Mesendoderm (in vitro differentiated cells): ENCODE measurements around the gene RBP5.

Experiments used
- DNase-seq: peaks from one replicate; pipeline ENCODE4 v3.0.0; 2013
- H2AK5ac ChIP-seq: 2 replicates; pipeline ENCODE4 v1.6.1; 2013; ENCODE audit warnings: low read length, inconsistent platforms
- H2BK120ac ChIP-seq: 2 replicates; pipeline ENCODE4 v1.6.1; 2013; ENCODE audit warnings: low read depth, mild to moderate bottlenecking, low read length, moderate library complexity, mixed read lengths
- H2BK15ac ChIP-seq: replicated peaks from 2 replicates; pipeline ENCODE4 v1.6.1; 2013; ENCODE audit warnings: low read depth, mild to moderate bottlenecking, moderate library complexity
- H2BK5ac ChIP-seq: 2 replicates; pipeline ENCODE4 v1.6.1; 2013; ENCODE audit warnings: low read length, inconsistent platforms
- H3K18ac ChIP-seq: 2 replicates; pipeline ENCODE4 v1.6.1; 2013; ENCODE audit warnings: mild to moderate bottlenecking, low read length, mixed read lengths
- H3K23ac ChIP-seq: one replicate; pipeline ENCODE4 v1.6.1; 2013; ENCODE audit warnings: low read length
- H3K27ac ChIP-seq: 2 replicates; pipeline ENCODE4 v1.5.1; 2013; ENCODE audit warnings: low read depth, mild to moderate bottlenecking, inconsistent platforms, low read length, moderate library complexity
- H3K27me3 ChIP-seq: 2 replicates; pipeline ENCODE4 v1.6.1; 2013; ENCODE audit warnings: low read length, control low read depth, mild to moderate bottlenecking, inconsistent platforms; ENCODE audit not compliant: insufficient read depth, poor library complexity
- H3K36me3 ChIP-seq: 2 replicates; pipeline ENCODE4 v1.6.1; 2013; ENCODE audit warnings: low read length, inconsistent platforms; ENCODE audit not compliant: control insufficient read depth, insufficient read depth
- H3K4ac ChIP-seq: one replicate; pipeline ENCODE4 v1.6.1; 2013; ENCODE audit warnings: low read depth, mild to moderate bottlenecking, low read length, moderate library complexity
- H3K4me1 ChIP-seq: 2 replicates; pipeline ENCODE4 v1.6.1; 2013; ENCODE audit warnings: low read depth, low read length, inconsistent platforms; ENCODE audit not compliant: control insufficient read depth
- H3K4me2 ChIP-seq: 2 replicates; pipeline ENCODE4 v1.6.1; 2013; ENCODE audit warnings: low read length
- H3K4me3 ChIP-seq: 2 replicates; pipeline ENCODE4 v1.5.1; 2013; ENCODE audit warnings: mild to moderate bottlenecking, low read length
- H3K56ac ChIP-seq: one replicate; pipeline ENCODE4 v1.6.1; 2013; ENCODE audit warnings: low read length
- H3K79me1 ChIP-seq: 2 replicates; pipeline ENCODE4 v1.6.1; 2013; ENCODE audit warnings: low read length, inconsistent platforms
- H3K79me2 ChIP-seq: 2 replicates; pipeline ENCODE4 v1.6.1; 2013; ENCODE audit warnings: mild to moderate bottlenecking, low read length; ENCODE audit not compliant: control insufficient read depth, insufficient read depth
- H3K9ac ChIP-seq: 2 replicates; pipeline ENCODE4 v1.6.1; 2013; ENCODE audit warnings: low read length, inconsistent platforms
- H4K5ac ChIP-seq: one replicate; pipeline ENCODE4 v1.6.1; 2013; ENCODE audit warnings: low read length
- H4K8ac ChIP-seq: one replicate; pipeline ENCODE4 v1.6.1; 2013; ENCODE audit warnings: low read depth, mild to moderate bottlenecking, control low read depth, low read length, moderate library complexity
- WGBS: extraction: QIAGEN DNeasy Blood & Tissue Kit; methylation state at CpG from one replicate; pipeline ENCODE4 v1.1.7; 2013; ENCODE audit warnings: low lambda C conversion rate, missing lambda C conversion rate; ENCODE audit not compliant: insufficient coverage; ENCODE audit errors: extremely low coverage; 5-methylcytosine and 5-hydroxymethylcytosine counted together

The RBP5 gene

GRCh38 chr12:7151532-7151931, 22.8 kb upstream of the RBP5 start:
- Histone ChIP-seq H4K5ac (no peak overlapping the region), H3K27me3 (no peaks in the 10 kb centered on the region), H3K4me3 (no peak overlapping the region), H3K79me1 (no peaks in the 10 kb centered on the region), H3K9ac (no peak overlapping the region), H3K18ac (no peak overlapping the region), H2AK5ac (no peak overlapping the region), H3K36me3 (no peaks in the 10 kb centered on the region), H3K23ac (no peak overlapping the region), H4K8ac (no peak overlapping the region), H3K4ac (no peak overlapping the region), H3K79me2 (no peaks in the 10 kb centered on the region), H3K4me1 (no peaks in the 10 kb centered on the region), H3K27ac (no peak overlapping the region), H2BK5ac (no peak overlapping the region), H3K56ac (no peak overlapping the region), H2BK120ac (no peak overlapping the region), H3K4me2 (no peak overlapping the region), H2BK15ac (no peak overlapping the region)
- no peak for DNase-seq
- WGBS, result no CpG with 5 or more reads among the region's 6 CpGs

- WGBS, result no CpG with 5 or more reads among the region's 6 CpGs
- no peaks in the 10 kb centered on the region for H3K36me3 ChIP-seq
These were observed 22.2 kb upstream of the RBP5 start for GRCh38 chr12:7150841-7151240.

GRCh38 chr12:7150356-7150755, 21.7 kb upstream of the RBP5 start:
- no peak overlapping the region for H2AK5ac ChIP-seq
- no peak overlapping the region for H2BK5ac ChIP-seq
- H3K27me3 ChIP-seq, result no peaks in the 10 kb centered on the region
- H3K4me1 ChIP-seq, result no peaks in the 10 kb centered on the region
- no peak overlapping the region for H4K8ac ChIP-seq
- H3K4me2 ChIP-seq, result no peak overlapping the region
- no peaks in the 10 kb centered on the region for H3K36me3 ChIP-seq
- H3K23ac ChIP-seq, result no peak overlapping the region
- H2BK120ac ChIP-seq, result no peak overlapping the region
- no peak overlapping the region for H3K18ac ChIP-seq
- no peak overlapping the region for H3K27ac ChIP-seq
- H3K79me2 ChIP-seq, result no peaks in the 10 kb centered on the region
- no peak overlapping the region for H4K5ac ChIP-seq
- no peak overlapping the region for H3K56ac ChIP-seq
- H3K4me3 ChIP-seq, result no peak overlapping the region
- no peak overlapping the region for H2BK15ac ChIP-seq
- no peaks in the 10 kb centered on the region for H3K79me1 ChIP-seq
- H3K9ac ChIP-seq, result no peak overlapping the region
- WGBS, result no CpG with 5 or more reads among the region's 12 CpGs
- no peak overlapping the region for H3K4ac ChIP-seq
- DNase-seq, result no peak

More at GRCh38 chr12:7150841-7151240, 22.2 kb upstream of the RBP5 start:
- Histone ChIP-seq H3K4me1 (no peaks in the 10 kb centered on the region), H3K4ac (no peak overlapping the region), H2BK15ac (no peak overlapping the region), H2AK5ac (no peak overlapping the region), H4K8ac (no peak overlapping the region), H2BK5ac (no peak overlapping the region), H3K79me1 (no peaks in the 10 kb centered on the region), H2BK120ac (no peak overlapping the region), H3K56ac (no peak overlapping the region), H3K4me3 (no peak overlapping the region), H3K18ac (no peak overlapping the region), H3K27ac (no peak overlapping the region), H3K9ac (no peak overlapping the region), H3K79me2 (no peaks in the 10 kb centered on the region), H3K27me3 (no peaks in the 10 kb centered on the region), H3K4me2 (no peak overlapping the region), H4K5ac (no peak overlapping the region), H3K23ac (no peak overlapping the region)
- DNase-seq, result no peak

GRCh38 chr12:7146906-7147305, 18.2 kb upstream of the RBP5 start:
- Histone ChIP-seq H2BK120ac (no peak overlapping the region), H4K5ac (no peak overlapping the region), H3K27me3 (no peaks in the 10 kb centered on the region), H3K27ac (no peak overlapping the region), H3K56ac (no peak overlapping the region), H3K4me3 (no peak overlapping the region), H2BK15ac (no peak overlapping the region), H3K23ac (no peak overlapping the region), H2AK5ac (no peak overlapping the region), H3K4me2 (no peak overlapping the region), H3K36me3 (no peaks in the 10 kb centered on the region), H3K79me1 (no peaks in the 10 kb centered on the region), H3K4ac (no peak overlapping the region), H2BK5ac (no peak overlapping the region), H3K18ac (no peak overlapping the region), H3K4me1 (no peaks in the 10 kb centered on the region), H4K8ac (no peak overlapping the region), H3K79me2 (no peaks in the 10 kb centered on the region), H3K9ac (no peak overlapping the region)
- WGBS, result no CpG with 5 or more reads among the region's 7 CpGs
- DNase-seq, result no peak

- Histone ChIP-seq H3K18ac (no peak overlapping the region), H3K9ac (no peak overlapping the region), H3K56ac (no peak overlapping the region), H3K4me3 (no peak overlapping the region), H3K27me3 (no peaks in the 10 kb centered on the region), H2BK5ac (no peak overlapping the region), H3K4me1 (no peaks in the 10 kb centered on the region), H2AK5ac (no peak overlapping the region), H3K4ac (no peak overlapping the region), H3K36me3 (no peaks in the 10 kb centered on the region), H4K5ac (no peak overlapping the region), H2BK120ac (no peak overlapping the region), H3K23ac (no peak overlapping the region), H3K27ac (no peak overlapping the region), H3K4me2 (no peak overlapping the region), H2BK15ac (no peak overlapping the region), H3K79me1 (no peaks in the 10 kb centered on the region), H4K8ac (no peak overlapping the region), H3K79me2 (no peaks in the 10 kb centered on the region)
- DNase-seq, result no peak
- WGBS, result no CpG with 5 or more reads among the region's 7 CpGs
These were observed 17.5 kb upstream of the RBP5 start for GRCh38 chr12:7146228-7146627.

GRCh38 chr12:7145671-7146070, 17.0 kb upstream of the RBP5 start:
- Histone ChIP-seq H3K79me2 (no peaks in the 10 kb centered on the region), H2BK5ac (no peak overlapping the region), H3K56ac (no peak overlapping the region), H3K23ac (no peak overlapping the region), H2BK120ac (no peak overlapping the region), H3K4me3 (no peak overlapping the region), H4K8ac (no peak overlapping the region), H2AK5ac (no peak overlapping the region), H4K5ac (no peak overlapping the region), H3K36me3 (no peaks in the 10 kb centered on the region), H3K27me3 (no peaks in the 10 kb centered on the region), H3K4me2 (no peak overlapping the region), H3K4me1 (no peaks in the 10 kb centered on the region), H3K4ac (no peak overlapping the region), H3K79me1 (no peaks in the 10 kb centered on the region), H2BK15ac (no peak overlapping the region), H3K18ac (no peak overlapping the region), H3K27ac (no peak overlapping the region), H3K9ac (no peak overlapping the region)
- WGBS, result no CpG with 5 or more reads among the region's 4 CpGs
- no peak for DNase-seq
